Esophagus muscularis mucosa (tissue), 4 donors: Measurements from ENCODE around the gene EXOC3. TPM values are rescaled to one million over a fixed set of nuclear protein-coding genes. Genes with fewer than 3 reads are reported as not detected.

ENCODE experiments used
- DNase-seq: peaks from one replicate; pipeline ENCODE4 v3.0.0-alpha.2; 2017; ENCODE audit errors: extremely low spot score
- H3K27ac ChIP-seq, 4 donors: fragments of 200-600 bp; sonication (generic); replicated peaks in 1 of 4; 1 replicate in 3 of 4; 2 replicates in 1 of 4; pipeline ENCODE4 v1.5.1; 2016 to 2019; ENCODE audit warnings: mild to moderate bottlenecking in 1 of 4
- H3K27me3 ChIP-seq, 4 donors: fragments of 200-600 bp; sonication (generic); one replicate each; pipeline versions ENCODE4 v1.5.1 to v1.6.0; 2016 to 2019
- H3K36me3 ChIP-seq, 4 donors: fragments of 200-600 bp; sonication (generic); one replicate each; pipeline ENCODE4 v1.5.1; 2016 to 2019
- H3K4me1 ChIP-seq, 4 donors: fragments of 200-600 bp; sonication (generic); one replicate each; pipeline ENCODE4 v1.5.1; 2016 to 2019
- H3K4me3 ChIP-seq, 4 donors: fragments of 200-600 bp; sonication (generic); 1 replicate in 2 of 4; 2 replicates in 2 of 4; pipeline ENCODE4 v1.5.1; 2016 to 2019; ENCODE audit warnings: mild to moderate bottlenecking in 4 of 4, moderate library complexity in 1 of 4
- H3K9me3 ChIP-seq, 4 donors: fragments of 200-600 bp; sonication (generic); 1 replicate in 3 of 4; 2 replicates in 1 of 4; pipeline ENCODE4 v1.5.1; 2016 to 2019
- EP300 ChIP-seq: sonication (generic); formaldehyde crosslinking; IDR thresholded peaks from one replicate; pipeline ENCODE4 v1.6.1; 2017; ENCODE audit warnings: antibody characterized with exemption
- POLR2A ChIP-seq: fragments of 450-650 bp; IDR thresholded peaks from one replicate; pipeline ENCODE4 v1.6.1; 2017; ENCODE audit warnings: antibody characterized with exemption, moderate library complexity, mild to moderate bottlenecking, low read depth
- POLR2AphosphoS5 ChIP-seq, 2 donors: sonication (generic); formaldehyde crosslinking; IDR thresholded peaks; one replicate each; pipeline ENCODE4 v1.6.1; 2017; ENCODE audit warnings: antibody characterized with exemption in 2 of 2
- WGBS: methylation state at CpG from one replicate; pipeline ENCODE4 v1.1.5; 2018; 5-methylcytosine and 5-hydroxymethylcytosine counted together
- intact Hi-C: fragments of 100-400 bp; cut with DNase I; formaldehyde crosslinking; loops from one replicate; pipeline ENCODE4 v1.15.1; 2023
- total RNA-seq, 4 donors: library from RNA; depleted of rRNA; stranded (reverse); fragments of >200 nt; gene quantifications; one replicate each; pipeline versions ENCODE4 v1.1.0 to v1.2.1, GENCODE V29; 2016
- TF ChIP-seq, protein P1 (sequence below), 3 experiments: fragments of 200-600 bp in 2 of 3; fragments of 450-650 bp in 1 of 3; sonication (generic) in 2 of 3; IDR thresholded peaks; one replicate each; pipeline ENCODE4 v1.5.1; 2017 to 2019; ENCODE audit warnings: antibody characterized with exemption in 3 of 3, mild to moderate bottlenecking in 2 of 3, moderate library complexity in 1 of 3

EXOC3 gene
- total RNA-seq, 4 donors from 2014 or later, result 48.6 to 82.1 (median 59.3) TPM

DNA sequence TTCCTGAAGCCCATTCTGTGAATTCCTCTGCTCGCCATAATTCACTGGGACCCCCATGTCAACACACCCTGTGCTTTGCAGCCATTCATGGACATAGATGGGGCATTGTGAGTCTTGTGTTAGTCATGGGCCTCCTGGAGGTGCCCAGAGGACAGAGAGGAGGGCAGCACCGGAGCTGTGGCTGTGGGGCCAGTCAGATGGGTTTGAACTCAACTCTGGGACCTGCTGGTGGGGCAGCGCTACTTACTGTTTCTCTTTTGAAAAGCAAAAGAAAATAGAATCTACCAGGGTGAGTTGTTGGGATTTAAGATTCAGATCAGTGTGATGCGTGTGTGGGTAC, 11.3 kb upstream of the EXOC3 start:
- H3K9me3 ChIP-seq, result no peaks in the 10 kb centered on the region
- H3K27me3 ChIP-seq, result peaks cover 0 to 57% (median 0%) of the 10 kb centered on the region in 4 donors
- DNase-seq, result no peak
- no peaks in the 10 kb centered on the region for H3K36me3 ChIP-seq
- H3K4me3 ChIP-seq, result no peak overlapping the region
- H3K4me1 ChIP-seq, result peaks cover 0 to 6% (median 3%) of the 10 kb centered on the region in 4 donors
- WGBS, result 91% methylated on average over 3 of the region's 4 CpGs
- TF ChIP-seq, protein P1, sequence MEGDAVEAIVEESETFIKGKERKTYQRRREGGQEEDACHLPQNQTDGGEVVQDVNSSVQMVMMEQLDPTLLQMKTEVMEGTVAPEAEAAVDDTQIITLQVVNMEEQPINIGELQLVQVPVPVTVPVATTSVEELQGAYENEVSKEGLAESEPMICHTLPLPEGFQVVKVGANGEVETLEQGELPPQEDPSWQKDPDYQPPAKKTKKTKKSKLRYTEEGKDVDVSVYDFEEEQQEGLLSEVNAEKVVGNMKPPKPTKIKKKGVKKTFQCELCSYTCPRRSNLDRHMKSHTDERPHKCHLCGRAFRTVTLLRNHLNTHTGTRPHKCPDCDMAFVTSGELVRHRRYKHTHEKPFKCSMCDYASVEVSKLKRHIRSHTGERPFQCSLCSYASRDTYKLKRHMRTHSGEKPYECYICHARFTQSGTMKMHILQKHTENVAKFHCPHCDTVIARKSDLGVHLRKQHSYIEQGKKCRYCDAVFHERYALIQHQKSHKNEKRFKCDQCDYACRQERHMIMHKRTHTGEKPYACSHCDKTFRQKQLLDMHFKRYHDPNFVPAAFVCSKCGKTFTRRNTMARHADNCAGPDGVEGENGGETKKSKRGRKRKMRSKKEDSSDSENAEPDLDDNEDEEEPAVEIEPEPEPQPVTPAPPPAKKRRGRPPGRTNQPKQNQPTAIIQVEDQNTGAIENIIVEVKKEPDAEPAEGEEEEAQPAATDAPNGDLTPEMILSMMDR (IDR thresholded peaks at IDR 0.05), result no peak
- TF ChIP-seq POLR2AphosphoS5 (IDR thresholded peaks at IDR 0.05) (no peak), EP300 (no peak), POLR2A (no peak)
- intact Hi-C loops, result no loop called here
- no peak overlapping the region for H3K27ac ChIP-seq

DNA sequence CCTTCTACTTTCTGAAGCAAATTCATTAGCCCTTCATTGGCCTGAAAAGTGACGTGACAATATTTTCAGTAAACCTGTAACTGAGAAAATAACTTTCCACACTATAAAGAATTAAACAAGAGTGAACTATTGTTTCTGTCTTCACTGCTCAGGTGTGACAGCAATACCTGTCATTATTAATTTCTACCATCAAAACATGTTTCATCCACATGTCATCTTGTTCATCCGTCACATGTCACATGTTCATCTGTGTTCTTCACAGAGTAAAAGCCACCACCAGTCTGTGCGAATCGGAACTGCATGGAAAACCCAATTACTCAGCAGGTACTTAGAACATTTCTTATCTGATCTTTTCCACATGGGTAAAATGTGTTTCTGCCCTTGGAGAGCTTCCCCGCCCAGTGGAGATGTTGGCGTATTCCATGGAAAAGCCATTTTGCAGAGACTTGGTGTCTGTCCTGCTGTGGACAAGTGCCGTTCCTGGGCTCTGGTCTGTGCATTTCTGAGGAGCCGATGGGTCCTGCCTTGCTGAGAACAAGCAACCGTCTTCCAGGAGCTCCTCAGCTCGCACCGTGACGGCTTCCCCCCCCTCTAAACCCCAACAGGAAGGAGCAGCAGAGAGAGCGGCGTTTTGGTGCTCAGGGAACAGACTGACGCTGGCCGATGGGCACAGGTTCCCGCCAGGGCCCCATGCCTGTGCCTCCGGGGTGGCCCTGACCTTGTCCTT, 10.6 kb upstream of the EXOC3 start:
- Histone ChIP-seq H3K27me3 (peaks cover 0 to 63% (median 0%) of the 10 kb centered on the region in 4 donors), H3K36me3 (no peaks in the 10 kb centered on the region), H3K4me1 (peaks cover 0 to 6% (median 3%) of the 10 kb centered on the region in 4 donors), H3K4me3 (no peak overlapping the region), H3K27ac (no peak overlapping the region), H3K9me3 (no peaks in the 10 kb centered on the region)
- TF ChIP-seq, protein P1 (IDR thresholded peaks at IDR 0.05), result no peak
- TF ChIP-seq POLR2AphosphoS5 (IDR thresholded peaks at IDR 0.05), result no peak
- no peak for TF ChIP-seq EP300
- no peak for TF ChIP-seq POLR2A
- 82% methylated on average over 17 of the region's 18 CpGs for WGBS
- DNase-seq, result no peak
- intact Hi-C loops, result no loop called here

DNA sequence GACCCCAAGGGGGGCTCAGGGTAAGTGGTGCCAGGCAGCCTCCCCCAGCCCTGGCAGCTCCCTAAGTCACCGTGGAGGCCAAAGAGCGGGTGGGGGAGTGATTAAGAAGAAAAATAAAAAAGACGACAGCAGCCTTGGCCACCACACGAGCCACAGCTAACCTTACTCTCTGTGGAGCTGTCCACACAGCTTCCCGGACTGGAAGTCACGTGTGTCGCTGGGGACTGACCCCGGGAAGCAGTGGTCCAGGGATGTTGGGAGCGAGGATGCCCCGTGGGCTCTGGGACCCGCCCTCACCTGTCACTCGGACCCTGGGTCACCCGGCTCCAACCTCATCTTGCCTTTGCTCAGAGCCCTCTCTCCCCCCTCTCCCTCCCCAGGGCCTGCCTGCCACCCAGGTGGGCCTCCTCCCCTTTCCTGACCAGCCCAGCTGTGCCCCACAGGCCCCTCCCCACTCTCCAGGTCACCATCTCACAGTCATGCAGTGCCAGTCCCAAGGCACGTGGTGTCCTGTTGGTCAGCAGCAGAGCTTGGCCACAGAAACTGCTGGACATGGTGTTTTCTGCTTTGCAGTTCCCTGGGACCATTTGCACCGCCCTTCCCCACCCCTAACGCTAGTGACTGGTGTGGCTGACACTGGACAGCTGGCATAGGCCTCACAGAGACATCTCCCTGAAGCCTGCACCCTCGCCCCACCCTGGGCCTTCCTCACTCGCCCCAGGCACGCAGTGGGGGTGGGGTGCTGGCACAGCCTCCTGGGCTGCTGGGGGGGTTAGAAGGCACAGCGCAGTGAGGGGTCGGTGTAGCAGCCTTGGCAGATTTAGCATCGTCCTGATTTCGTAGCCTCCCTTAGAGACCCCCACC, 9.8 kb upstream of the EXOC3 start:
- TF ChIP-seq, protein P1 (IDR thresholded peaks at IDR 0.05), result no peak
- TF ChIP-seq EP300, result no peak
- no peak for TF ChIP-seq POLR2AphosphoS5 (IDR thresholded peaks at IDR 0.05)
- TF ChIP-seq POLR2A, result no peak
- no peak for DNase-seq
- no peaks in the 10 kb centered on the region for H3K9me3 ChIP-seq
- no peak overlapping the region for H3K27ac ChIP-seq
- H3K27me3 ChIP-seq, result peaks cover 0 to 67% (median 0%) of the 10 kb centered on the region in 4 donors
- no peaks in the 10 kb centered on the region for H3K36me3 ChIP-seq
- intact Hi-C loops, result no loop called here
- no peak overlapping the region for H3K4me3 ChIP-seq
- peaks cover 0 to 6% (median 3%) of the 10 kb centered on the region in 4 donors for H3K4me1 ChIP-seq
- WGBS, result 74% methylated on average over 18 of the region's 23 CpGs

DNA sequence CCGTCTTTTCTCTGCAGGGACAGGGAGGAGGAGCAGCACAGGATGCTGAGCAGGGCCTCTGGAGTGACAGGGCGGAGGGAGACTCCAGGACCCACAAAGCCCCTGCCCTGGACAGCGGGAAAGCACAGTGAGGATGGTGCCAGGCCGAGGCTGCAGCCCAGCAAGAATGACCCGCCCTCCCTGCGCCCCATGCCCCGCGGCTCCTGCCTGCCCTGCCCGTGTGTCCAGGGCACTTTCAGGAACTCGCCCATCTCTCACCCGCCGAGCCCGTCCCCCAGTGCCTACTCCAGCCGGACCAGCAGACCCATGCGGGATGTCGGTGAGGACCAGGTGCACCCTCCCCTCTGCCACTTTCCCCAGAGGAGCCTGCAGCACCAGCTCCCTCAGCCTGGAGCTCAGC, 9.1 kb upstream of the EXOC3 start:
- intact Hi-C loops, result no loop called here
- Histone ChIP-seq H3K9me3 (no peaks in the 10 kb centered on the region), H3K36me3 (no peaks in the 10 kb centered on the region), H3K27ac (no peak overlapping the region), H3K27me3 (peaks cover 0 to 73% (median 0%) of the 10 kb centered on the region in 4 donors), H3K4me1 (peaks cover 0 to 6% (median 3%) of the 10 kb centered on the region in 4 donors), H3K4me3 (no peak overlapping the region)
- TF ChIP-seq, protein P1 (IDR thresholded peaks at IDR 0.05), result no peak
- TF ChIP-seq POLR2AphosphoS5 (IDR thresholded peaks at IDR 0.05) (no peak), EP300 (no peak), POLR2A (no peak)
- no peak for DNase-seq
- WGBS, result 84% methylated on average over 5 of the region's 16 CpGs
